ENCODE results near the gene NT5C3B. TPM values are rescaled to one million over a fixed set of nuclear protein-coding genes. Genes with fewer than 3 reads are reported as not detected.

NT5C3B gene
- total RNA-seq, 1 donor from 2014 or later, result 59.9 TPM

GRCh38 chr17:41813699-41814124, 22.3 kb downstream of the NT5C3B start:
- Mint-ChIP-seq H3K4me1 (ENCODE audit: low read depth) (peaks cover 8% of the 10 kb centered on the region), H3K4me3 (ENCODE audit: low read depth) (peak overlapping the region; percentile 33), H3K27me3 (ENCODE audit: low read depth) (peaks cover 14% of the 10 kb centered on the region), H3K27ac (no peak overlapping the region), H3K36me3 (ENCODE audit: low read depth) (peaks cover 4% of the 10 kb centered on the region), H3K9me3 (no peaks in the 10 kb centered on the region)
- intact Hi-C loops (cut with micrococcal nuclease), result no loop called here
- DNase-seq (ENCODE audit: low spot score), result no peak

- intact Hi-C loops (cut with micrococcal nuclease), result no loop called here
- DNase-seq (ENCODE audit: low spot score), result no peak
- H3K27ac Mint-ChIP-seq, result no peak overlapping the region
- H3K4me1 Mint-ChIP-seq (ENCODE audit: low read depth), result peaks cover 8% of the 10 kb centered on the region
- H3K27me3 Mint-ChIP-seq (ENCODE audit: low read depth), result peaks cover 14% of the 10 kb centered on the region
- H3K36me3 Mint-ChIP-seq (ENCODE audit: low read depth), result peaks cover 4% of the 10 kb centered on the region
- H3K4me3 Mint-ChIP-seq (ENCODE audit: low read depth), result peak overlapping the region; percentile 45
- no peaks in the 10 kb centered on the region for H3K9me3 Mint-ChIP-seq
Observed at GRCh38 chr17:41813152-41813680, 22.8 kb downstream of the NT5C3B start.

GRCh38 chr17:41812381-41813151, 23.5 kb downstream of the NT5C3B start, which contains the start of gene FKBP10:
FKBP10 (plus strand) TSS chr17:41813004; CDS start chr17:41813035, 31 bp downstream.
- intact Hi-C loops (cut with micrococcal nuclease), result no loop called here
- Mint-ChIP-seq H3K27ac (peak within 1 kb of the TSS; percentile 58), H3K27me3 (ENCODE audit: low read depth) (peaks cover 14% of the 10 kb centered on the region), H3K4me3 (ENCODE audit: low read depth) (peak within 1 kb of the TSS; percentile 86), H3K36me3 (ENCODE audit: low read depth) (peaks cover 4% of the 10 kb centered on the region), H3K4me1 (ENCODE audit: low read depth) (peaks cover 8% of the 10 kb centered on the region), H3K9me3 (no peaks in the 10 kb centered on the region)
- no peak for DNase-seq (ENCODE audit: low spot score)

DNA sequence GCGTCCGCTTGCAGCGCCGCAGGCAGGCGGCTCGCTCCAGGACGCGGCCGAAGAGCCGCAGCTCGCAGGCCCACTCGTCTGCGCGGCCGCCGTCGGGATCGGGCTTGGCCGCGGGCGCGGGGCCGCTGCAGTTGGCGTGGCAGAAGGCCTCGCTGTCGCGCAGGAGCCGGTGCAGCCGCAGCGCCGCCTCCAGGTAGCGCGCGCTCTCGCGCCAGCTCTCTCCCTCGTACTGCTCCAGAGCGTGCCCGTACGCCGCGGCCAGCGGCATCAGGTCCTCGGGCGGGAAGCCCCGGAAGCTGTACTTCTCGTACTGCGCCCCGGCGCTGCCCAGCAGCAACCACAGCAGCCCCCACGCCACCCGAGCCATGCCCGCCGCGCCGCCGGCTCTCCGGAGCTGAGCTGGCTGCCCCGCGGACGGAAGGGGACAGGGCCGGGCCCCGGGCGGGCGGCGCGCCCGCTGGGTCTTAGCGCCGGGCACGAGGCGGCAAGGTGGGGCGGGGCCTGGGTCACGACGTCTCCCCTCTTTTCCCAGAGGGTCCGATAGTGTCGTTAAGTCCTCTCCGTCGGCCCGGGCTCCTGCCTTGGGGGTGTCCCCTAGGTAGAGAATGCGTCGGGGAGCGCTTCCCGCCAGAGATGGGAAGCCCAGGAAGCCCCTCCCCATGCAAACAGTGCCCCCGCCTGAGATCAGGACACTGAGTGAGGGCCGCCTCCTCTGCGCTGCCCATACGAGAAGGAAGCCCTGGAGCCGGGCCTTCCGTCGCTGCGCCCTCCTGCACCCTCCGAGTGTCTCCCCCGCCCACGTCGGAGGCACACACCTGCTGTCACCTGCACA, 24.3 kb downstream of the NT5C3B start, which contains the start of gene P3H4:
Gene P3H4, minus strand, starts transcription at position 401 of the 832 bp plus-strand sequence. Its CDS starts 34 bp downstream, at position 367.
- Mint-ChIP-seq H3K27ac (peak within 1 kb of the TSS; percentile 58), H3K27me3 (ENCODE audit: low read depth) (peaks cover 14% of the 10 kb centered on the region), H3K4me1 (ENCODE audit: low read depth) (peaks cover 8% of the 10 kb centered on the region), H3K36me3 (ENCODE audit: low read depth) (peaks cover 4% of the 10 kb centered on the region), H3K9me3 (no peaks in the 10 kb centered on the region), H3K4me3 (ENCODE audit: low read depth) (peak within 1 kb of the TSS; percentile 86)
- DNase-seq (ENCODE audit: low spot score), result peak; percentile 73
- intact Hi-C loops (cut with micrococcal nuclease), result loop anchor here (2.0 kb wide), 1 partner anchor 57 kb away; no protein-coding TSS in a partner anchor

DNA sequence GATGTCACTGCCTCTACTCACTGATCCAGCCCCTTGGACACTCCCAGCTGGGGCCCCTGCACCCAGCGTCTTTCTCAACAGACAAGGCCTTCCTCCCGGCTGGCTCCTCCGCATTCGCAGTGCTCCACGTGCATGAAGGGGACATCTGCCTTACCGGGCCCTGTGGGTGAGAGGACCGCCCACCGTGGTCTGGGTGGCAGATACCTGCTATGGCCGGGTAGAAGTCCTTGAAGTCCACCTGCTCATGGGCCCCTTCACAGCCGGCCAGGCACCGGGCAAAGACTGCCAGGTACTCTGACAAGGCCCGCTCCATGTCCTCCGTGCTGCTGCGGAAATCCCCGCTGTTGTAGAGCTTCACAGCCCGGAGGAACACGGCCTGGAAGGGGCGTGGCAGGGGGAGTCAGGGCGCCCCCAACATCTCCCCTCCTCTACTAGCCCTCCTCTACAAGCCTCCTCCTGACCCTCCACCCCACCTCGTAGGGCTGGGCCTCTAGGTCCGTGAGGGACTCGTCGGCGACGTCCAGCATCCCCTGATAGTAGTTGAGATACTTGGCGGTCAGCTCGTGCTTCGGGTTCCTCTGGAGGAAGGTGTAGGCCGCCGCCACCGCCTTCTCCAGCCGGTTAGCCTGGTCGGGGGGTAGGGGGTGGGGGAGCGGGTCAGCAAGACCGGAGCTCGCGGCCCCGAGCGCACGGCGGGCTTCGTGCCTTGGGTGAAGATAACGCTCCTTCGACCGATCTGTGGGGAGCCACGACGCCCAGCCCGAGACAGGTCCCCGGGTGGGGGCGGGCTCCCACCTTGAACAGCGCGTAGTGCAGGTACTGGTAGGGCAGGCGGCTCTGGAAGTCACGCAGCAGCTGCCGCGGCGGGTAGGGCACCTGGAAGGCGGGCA, 25.1 kb downstream of the NT5C3B start:
- Mint-ChIP-seq H3K27me3 (ENCODE audit: low read depth) (peaks cover 14% of the 10 kb centered on the region), H3K9me3 (no peaks in the 10 kb centered on the region), H3K36me3 (ENCODE audit: low read depth) (peaks cover 4% of the 10 kb centered on the region), H3K4me3 (ENCODE audit: low read depth) (peak overlapping the region; percentile 69), H3K4me1 (ENCODE audit: low read depth) (peaks cover 8% of the 10 kb centered on the region), H3K27ac (no peak overlapping the region)
- DNase-seq (ENCODE audit: low spot score), result no peak
- intact Hi-C loops (cut with micrococcal nuclease), result loop anchor here (2.0 kb wide), 1 partner anchor 58 kb away; no protein-coding TSS in a partner anchor

DNA sequence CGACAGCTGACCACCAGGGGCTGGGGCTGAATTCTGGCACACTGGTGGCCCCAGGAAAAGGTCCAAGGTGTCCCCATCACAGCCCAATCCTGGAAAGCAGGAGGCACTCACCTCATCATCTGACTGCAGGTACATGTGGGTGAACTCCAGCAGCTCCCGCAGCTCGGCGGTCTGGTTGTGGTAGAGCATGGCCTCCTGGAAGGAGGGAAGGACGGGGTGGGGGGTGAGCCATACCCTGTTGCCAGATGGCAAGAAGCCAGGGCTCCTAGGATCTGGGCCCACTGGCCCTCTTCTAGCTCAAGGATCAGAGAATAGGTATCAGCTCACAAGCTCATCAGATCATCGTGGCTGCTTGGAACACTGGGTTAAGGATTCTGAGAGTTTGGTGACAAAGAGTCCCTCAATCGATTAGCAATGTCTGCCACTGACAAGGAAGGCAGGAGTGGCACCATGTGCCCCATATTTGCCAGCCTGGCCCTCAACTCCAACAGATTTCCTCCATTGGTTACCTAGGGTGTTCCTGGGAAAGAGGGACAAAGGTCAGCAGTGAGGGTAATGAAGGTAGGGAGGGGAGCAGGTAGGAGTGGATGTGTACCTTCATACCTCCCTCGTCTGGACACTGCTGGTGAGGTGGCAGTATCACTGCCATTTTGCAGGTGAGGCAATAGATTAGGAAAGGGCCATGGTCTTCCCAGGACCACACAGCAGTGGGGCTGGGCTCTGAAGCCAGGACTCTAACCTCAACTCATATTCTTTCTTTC, 29.2 kb downstream of the NT5C3B start:
- Mint-ChIP-seq H3K27ac (no peak overlapping the region), H3K4me1 (ENCODE audit: low read depth) (peaks cover 7% of the 10 kb centered on the region), H3K27me3 (ENCODE audit: low read depth) (peaks cover 4% of the 10 kb centered on the region), H3K4me3 (ENCODE audit: low read depth) (no peak overlapping the region), H3K9me3 (no peaks in the 10 kb centered on the region), H3K36me3 (ENCODE audit: low read depth) (peaks cover 4% of the 10 kb centered on the region)
- no peak for DNase-seq (ENCODE audit: low spot score)
- intact Hi-C loops (cut with micrococcal nuclease), result no loop called here

GRCh38 chr17:41803049-41804020, 32.7 kb downstream of the NT5C3B start:
- Mint-ChIP-seq H3K27me3 (ENCODE audit: low read depth) (no peaks in the 10 kb centered on the region), H3K4me3 (ENCODE audit: low read depth) (no peak overlapping the region), H3K27ac (no peak overlapping the region), H3K4me1 (ENCODE audit: low read depth) (peaks cover 8% of the 10 kb centered on the region), H3K36me3 (ENCODE audit: low read depth) (no peaks in the 10 kb centered on the region), H3K9me3 (no peaks in the 10 kb centered on the region)
- no peak for DNase-seq (ENCODE audit: low spot score)
- intact Hi-C loops (cut with micrococcal nuclease), result no loop called here

- Mint-ChIP-seq H3K9me3 (no peaks in the 10 kb centered on the region), H3K4me3 (ENCODE audit: low read depth) (no peak overlapping the region), H3K27ac (peak overlapping the region; percentile 11), H3K36me3 (ENCODE audit: low read depth) (no peaks in the 10 kb centered on the region), H3K27me3 (ENCODE audit: low read depth) (no peaks in the 10 kb centered on the region), H3K4me1 (ENCODE audit: low read depth) (peaks cover 8% of the 10 kb centered on the region)
- intact Hi-C loops (cut with micrococcal nuclease), result loop anchor here (1.0 kb wide), 1 partner anchor 63 kb away; no protein-coding TSS in a partner anchor
- peak; percentile 53 for DNase-seq (ENCODE audit: low spot score)
Observed at GRCh38 chr17:41801374-41802271, 34.4 kb downstream of the NT5C3B start.

GRCh38 chr17:41800601-41801373, 35.2 kb downstream of the NT5C3B start:
- no peak for DNase-seq (ENCODE audit: low spot score)
- Mint-ChIP-seq H3K36me3 (ENCODE audit: low read depth) (no peaks in the 10 kb centered on the region), H3K9me3 (no peaks in the 10 kb centered on the region), H3K27ac (no peak overlapping the region), H3K4me3 (ENCODE audit: low read depth) (no peak overlapping the region), H3K4me1 (ENCODE audit: low read depth) (peaks cover 8% of the 10 kb centered on the region), H3K27me3 (ENCODE audit: low read depth) (no peaks in the 10 kb centered on the region)
- intact Hi-C loops (cut with micrococcal nuclease), result loop anchor here (1.0 kb wide), 1 partner anchor 62 kb away; no protein-coding TSS in a partner anchor
